ENCODE data around the gene TBPL1.

The TBPL1 gene

GRCh38 chr6:134035823-134036296 is 82.8 kb downstream of the TBPL1 start:
- Histone ChIP-seq H3K79me2 (ENCODE audit: low read length) (no peaks in the 10 kb centered on the region), H3K4me3 (ENCODE audit: low read length) (no peak overlapping the region), H2AFZ (ENCODE audit: low read length) (no peak overlapping the region), H3K4me1 (ENCODE audit: low read length) (0 out of 2 replicates have a peak, but pooled peaks cover 4% of the 10 kb centered on the region), H3K4me2 (ENCODE audit: low read depth, low read length) (peak overlapping the region; percentile 23; the same call in 1 of the 2 replicates), H3K36me3 (replicated peaks; ENCODE audit: insufficient read depth, low read length) (no peaks in the 10 kb centered on the region), H3K27ac (ENCODE audit: low read length) (no peak overlapping the region), H3K27me3 (replicated peaks; ENCODE audit: insufficient read depth, low read length) (no peaks in the 10 kb centered on the region), H4K20me1 (ENCODE audit: insufficient read depth, low read length) (no peaks in the 10 kb centered on the region), H3F3A (ENCODE audit: insufficient read depth, low read length) (no peaks in the 10 kb centered on the region), H3K9me2 (replicated peaks; ENCODE audit: insufficient read depth, low read length) (no peaks in the 10 kb centered on the region), H3K9me3 (replicated peaks; ENCODE audit: insufficient read depth, low read length) (no peaks in the 10 kb centered on the region), H3K9ac (ENCODE audit: low read length) (no peak overlapping the region)
- peak; percentile 38 for DNase-seq
- no peak for TF ChIP-seq EZH2 (optimal IDR thresholded peaks at IDR 0.05; ENCODE audit: low read depth, low read length)
- TF ChIP-seq EZH2phosphoT487 (IDR thresholded peaks at IDR 0.05; ENCODE audit: low read length), result no peak
- TF ChIP-seq, protein P1, sequence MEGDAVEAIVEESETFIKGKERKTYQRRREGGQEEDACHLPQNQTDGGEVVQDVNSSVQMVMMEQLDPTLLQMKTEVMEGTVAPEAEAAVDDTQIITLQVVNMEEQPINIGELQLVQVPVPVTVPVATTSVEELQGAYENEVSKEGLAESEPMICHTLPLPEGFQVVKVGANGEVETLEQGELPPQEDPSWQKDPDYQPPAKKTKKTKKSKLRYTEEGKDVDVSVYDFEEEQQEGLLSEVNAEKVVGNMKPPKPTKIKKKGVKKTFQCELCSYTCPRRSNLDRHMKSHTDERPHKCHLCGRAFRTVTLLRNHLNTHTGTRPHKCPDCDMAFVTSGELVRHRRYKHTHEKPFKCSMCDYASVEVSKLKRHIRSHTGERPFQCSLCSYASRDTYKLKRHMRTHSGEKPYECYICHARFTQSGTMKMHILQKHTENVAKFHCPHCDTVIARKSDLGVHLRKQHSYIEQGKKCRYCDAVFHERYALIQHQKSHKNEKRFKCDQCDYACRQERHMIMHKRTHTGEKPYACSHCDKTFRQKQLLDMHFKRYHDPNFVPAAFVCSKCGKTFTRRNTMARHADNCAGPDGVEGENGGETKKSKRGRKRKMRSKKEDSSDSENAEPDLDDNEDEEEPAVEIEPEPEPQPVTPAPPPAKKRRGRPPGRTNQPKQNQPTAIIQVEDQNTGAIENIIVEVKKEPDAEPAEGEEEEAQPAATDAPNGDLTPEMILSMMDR (IDR thresholded peaks at IDR 0.05; ENCODE audit: low read length), result no peak

GRCh38 chr6:134039116-134039515 is 86.1 kb downstream of the TBPL1 start:
- Histone ChIP-seq H3K79me2 (ENCODE audit: low read length) (no peaks in the 10 kb centered on the region), H3F3A (ENCODE audit: insufficient read depth, low read length) (no peaks in the 10 kb centered on the region), H4K20me1 (ENCODE audit: insufficient read depth, low read length) (no peaks in the 10 kb centered on the region), H3K9me3 (replicated peaks; ENCODE audit: insufficient read depth, low read length) (no peaks in the 10 kb centered on the region), H3K27ac (ENCODE audit: low read length) (no peak overlapping the region), H3K9me2 (replicated peaks; ENCODE audit: insufficient read depth, low read length) (no peaks in the 10 kb centered on the region), H3K4me3 (ENCODE audit: low read length) (no peak overlapping the region), H3K4me2 (ENCODE audit: low read depth, low read length) (no peak overlapping the region), H2AFZ (ENCODE audit: low read length) (no peak overlapping the region), H3K27me3 (replicated peaks; ENCODE audit: insufficient read depth, low read length) (no peaks in the 10 kb centered on the region), H3K9ac (ENCODE audit: low read length) (no peak overlapping the region), H3K4me1 (ENCODE audit: low read length) (0 out of 2 replicates have a peak, but pooled peaks cover 4% of the 10 kb centered on the region), H3K36me3 (replicated peaks; ENCODE audit: insufficient read depth, low read length) (no peaks in the 10 kb centered on the region)
- no peak for DNase-seq
- TF ChIP-seq EZH2phosphoT487 (IDR thresholded peaks at IDR 0.05; ENCODE audit: low read length), result no peak
- TF ChIP-seq EZH2 (optimal IDR thresholded peaks at IDR 0.05; ENCODE audit: low read depth, low read length), result no peak
- TF ChIP-seq, protein P1 (IDR thresholded peaks at IDR 0.05; ENCODE audit: low read length), result no peak
